ENCODE data around the gene ZNRF2. TPM values are rescaled to one million over a fixed set of nuclear protein-coding genes. Genes with fewer than 3 reads are reported as not detected.

The ZNRF2 gene
- polyA plus RNA-seq, 1 of the 3 experiments (the other 2 are of a cell fraction): 4.0 TPM

DNA sequence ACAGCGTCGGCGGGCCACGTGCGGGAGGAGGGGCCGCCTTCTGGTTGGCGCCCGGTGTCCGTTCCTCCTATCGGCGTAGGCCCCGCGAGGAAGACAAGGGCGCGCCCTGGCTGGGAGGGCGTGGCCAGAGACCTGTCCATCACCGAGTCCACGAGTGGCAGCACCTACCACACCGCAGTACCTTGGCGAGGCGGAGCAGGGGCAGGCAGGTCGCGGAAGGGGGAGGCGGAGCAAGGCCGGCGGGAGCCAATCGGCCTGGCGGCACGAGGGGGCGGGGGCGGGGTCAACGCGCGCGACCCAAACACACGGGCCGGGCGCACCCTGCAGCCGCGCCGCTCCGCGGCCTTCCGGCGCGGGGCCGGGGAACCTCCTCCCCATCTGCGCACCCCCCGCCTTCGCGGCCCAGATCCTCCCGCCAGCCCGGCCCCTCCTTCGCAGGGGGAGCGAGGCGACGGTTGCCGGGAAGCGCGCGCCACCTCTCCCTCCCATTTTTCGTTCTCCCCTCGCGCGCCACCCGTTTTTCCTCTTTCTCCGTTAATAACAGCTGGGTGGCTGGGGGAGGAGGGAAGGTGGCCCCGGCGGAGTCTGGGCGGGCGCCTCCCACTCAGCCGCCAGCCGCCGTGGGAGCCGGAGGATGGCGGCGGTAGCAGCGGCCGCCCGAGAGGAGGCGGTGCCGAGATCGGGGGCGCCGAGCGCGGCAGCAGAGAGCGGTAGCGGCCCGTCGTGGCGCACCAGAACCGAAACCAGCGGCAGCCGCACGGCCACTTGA is at the start of gene ZNRF2 (continued):
- TF ChIP-seq, protein P1, sequence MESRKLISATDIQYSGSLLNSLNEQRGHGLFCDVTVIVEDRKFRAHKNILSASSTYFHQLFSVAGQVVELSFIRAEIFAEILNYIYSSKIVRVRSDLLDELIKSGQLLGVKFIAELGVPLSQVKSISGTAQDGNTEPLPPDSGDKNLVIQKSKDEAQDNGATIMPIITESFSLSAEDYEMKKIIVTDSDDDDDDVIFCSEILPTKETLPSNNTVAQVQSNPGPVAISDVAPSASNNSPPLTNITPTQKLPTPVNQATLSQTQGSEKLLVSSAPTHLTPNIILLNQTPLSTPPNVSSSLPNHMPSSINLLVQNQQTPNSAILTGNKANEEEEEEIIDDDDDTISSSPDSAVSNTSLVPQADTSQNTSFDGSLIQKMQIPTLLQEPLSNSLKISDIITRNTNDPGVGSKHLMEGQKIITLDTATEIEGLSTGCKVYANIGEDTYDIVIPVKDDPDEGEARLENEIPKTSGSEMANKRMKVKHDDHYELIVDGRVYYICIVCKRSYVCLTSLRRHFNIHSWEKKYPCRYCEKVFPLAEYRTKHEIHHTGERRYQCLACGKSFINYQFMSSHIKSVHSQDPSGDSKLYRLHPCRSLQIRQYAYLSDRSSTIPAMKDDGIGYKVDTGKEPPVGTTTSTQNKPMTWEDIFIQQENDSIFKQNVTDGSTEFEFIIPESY (IDR thresholded peaks at IDR 0.05; ENCODE audit: borderline replicate concordance, low read depth): 0 out of 2 replicates have a peak, but pooled peaks have one; percentile 24
- TF ChIP-seq TCF12 (IDR thresholded peaks at IDR 0.05): peak; percentile 59; the same call in 1 of the 2 replicates
- TF ChIP-seq RCOR1 (IDR thresholded peaks at IDR 0.05; ENCODE audit: low read length): peak; percentile 63
- peak; percentile 50; the same call in 1 of the 2 replicates for TF ChIP-seq RXRA (IDR thresholded peaks at IDR 0.05; ENCODE audit: borderline replicate concordance, low read depth)
- peak; percentile 5 to 45; a peak in 2 of 4 replicates for TF ChIP-seq EP300 (IDR thresholded peaks at IDR 0.05; ENCODE audit: borderline replicate concordance in 1 of 2, low read depth in 1 of 2, low read length in 1 of 2)
- TF ChIP-seq TEAD4 (IDR thresholded peaks at IDR 0.05; ENCODE audit: borderline replicate concordance, insufficient read depth): no peak
- TF ChIP-seq POLR2AphosphoS5 (IDR thresholded peaks at IDR 0.05; ENCODE audit: low read depth, low read length): peak; percentile 71
- TF ChIP-seq MEF2A (IDR thresholded peaks at IDR 0.05; ENCODE audit: borderline replicate concordance, low read depth): no peak
- TF ChIP-seq RFX5 (IDR thresholded peaks at IDR 0.05; ENCODE audit: low read length): peak; percentile 74; the same call in 1 of the 2 replicates
- TF ChIP-seq, protein P2, sequence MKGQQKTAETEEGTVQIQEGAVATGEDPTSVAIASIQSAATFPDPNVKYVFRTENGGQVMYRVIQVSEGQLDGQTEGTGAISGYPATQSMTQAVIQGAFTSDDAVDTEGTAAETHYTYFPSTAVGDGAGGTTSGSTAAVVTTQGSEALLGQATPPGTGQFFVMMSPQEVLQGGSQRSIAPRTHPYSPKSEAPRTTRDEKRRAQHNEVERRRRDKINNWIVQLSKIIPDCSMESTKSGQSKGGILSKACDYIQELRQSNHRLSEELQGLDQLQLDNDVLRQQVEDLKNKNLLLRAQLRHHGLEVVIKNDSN (IDR thresholded peaks at IDR 0.05; ENCODE audit: borderline replicate concordance, low read depth): peak; percentile 88; the same call in 1 of the 2 replicates
- no peak for TF ChIP-seq EZH2phosphoT487 (IDR thresholded peaks at IDR 0.05; ENCODE audit: borderline replicate concordance, low read depth)

DNA sequence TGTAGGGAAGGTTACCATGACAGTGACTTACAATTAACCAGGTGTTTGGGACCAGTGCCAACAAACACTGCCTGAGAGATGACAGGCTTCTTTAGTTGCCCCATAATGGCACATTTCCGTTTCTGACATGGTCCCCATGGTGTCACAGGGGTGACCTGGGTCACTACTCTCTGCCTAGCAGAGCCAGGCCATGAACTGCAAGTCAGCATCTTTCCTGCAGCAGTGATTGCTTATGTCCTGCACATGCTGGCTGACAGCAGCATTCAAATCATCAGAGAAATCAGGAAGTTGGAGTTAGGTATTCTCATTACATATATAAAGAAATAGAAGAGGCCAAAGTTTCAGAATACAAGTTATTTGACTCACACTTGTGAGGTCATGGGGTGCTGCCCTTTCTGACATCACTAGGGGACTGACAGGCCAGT is 47.1 kb upstream of the ZNRF2 start:
- H3K27ac ChIP-seq (ENCODE audit: low read depth in 2 of 2, low read length in 1 of 2): no peak overlapping the region
- H3K79me2 ChIP-seq (ENCODE audit: insufficient read depth): no peaks in the 10 kb centered on the region
- no peaks in the 10 kb centered on the region for H3K27me3 ChIP-seq (ENCODE audit: insufficient read depth)
- WGBS (ENCODE audit: low lambda C conversion rate): 20% methylated on average over 1 of the region's 1 CpG
- DNase-seq: no peak
- no peaks in the 10 kb centered on the region; the same call in 1 of the 2 replicates for H3K9me3 ChIP-seq
- H2AFZ ChIP-seq (ENCODE audit: low read depth): no peak overlapping the region
- H3K4me2 ChIP-seq: no peak overlapping the region
- H3K9ac ChIP-seq: no peak overlapping the region
- ChIA-PET CTCF (interaction anchor here (1.2 to 1.3 kb wide), 2 partner anchors 11 to 326 kb away, joined by 4 to 6 read pairs; no protein-coding TSS in a partner anchor), POLR2A (no interaction called here)
- H3K4me3 ChIP-seq (ENCODE audit: low read depth in 2 of 2, low read length in 1 of 2): no peak overlapping the region
- peaks cover 9% of the 10 kb centered on the region for H3F3A ChIP-seq (replicated peaks; ENCODE audit: insufficient read depth)
- no peaks in the 10 kb centered on the region for H3K9me2 ChIP-seq
- peaks cover 0 to 7% of the 10 kb centered on the region in 2 experiments; a peak in 2 of 4 replicates for H3K4me1 ChIP-seq (ENCODE audit: control insufficient read depth in 1 of 2, insufficient read depth in 2 of 2, low read depth in 1 of 2, low read length in 1 of 2)
- no peaks in the 10 kb centered on the region for H3K36me3 ChIP-seq (replicated peaks in 1 of 2; ENCODE audit: control insufficient read depth in 1 of 2, insufficient read depth in 2 of 2, low read length in 1 of 2)
- no peaks in the 10 kb centered on the region for H4K20me1 ChIP-seq (ENCODE audit: insufficient read depth)
- no peak for TF ChIP-seq FOSL2 (IDR thresholded peaks at IDR 0.05; ENCODE audit: borderline replicate concordance, low read depth)
- TF ChIP-seq NFIC (IDR thresholded peaks at IDR 0.05; ENCODE audit: borderline replicate concordance): no peak
- TF ChIP-seq, protein P3, sequence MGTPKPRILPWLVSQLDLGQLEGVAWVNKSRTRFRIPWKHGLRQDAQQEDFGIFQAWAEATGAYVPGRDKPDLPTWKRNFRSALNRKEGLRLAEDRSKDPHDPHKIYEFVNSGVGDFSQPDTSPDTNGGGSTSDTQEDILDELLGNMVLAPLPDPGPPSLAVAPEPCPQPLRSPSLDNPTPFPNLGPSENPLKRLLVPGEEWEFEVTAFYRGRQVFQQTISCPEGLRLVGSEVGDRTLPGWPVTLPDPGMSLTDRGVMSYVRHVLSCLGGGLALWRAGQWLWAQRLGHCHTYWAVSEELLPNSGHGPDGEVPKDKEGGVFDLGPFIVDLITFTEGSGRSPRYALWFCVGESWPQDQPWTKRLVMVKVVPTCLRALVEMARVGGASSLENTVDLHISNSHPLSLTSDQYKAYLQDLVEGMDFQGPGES (IDR thresholded peaks at IDR 0.05; ENCODE audit: low read depth, low read length): no peak
- TF ChIP-seq YY1 (IDR thresholded peaks at IDR 0.05; ENCODE audit: low read depth): no peak
- TF ChIP-seq RCOR1 (IDR thresholded peaks at IDR 0.05; ENCODE audit: low read length): no peak
- TF ChIP-seq, protein P1 (IDR thresholded peaks at IDR 0.05; ENCODE audit: borderline replicate concordance, low read depth): no peak
- TF ChIP-seq RXRA (IDR thresholded peaks at IDR 0.05; ENCODE audit: borderline replicate concordance, low read depth): no peak
- TF ChIP-seq, protein P4, sequence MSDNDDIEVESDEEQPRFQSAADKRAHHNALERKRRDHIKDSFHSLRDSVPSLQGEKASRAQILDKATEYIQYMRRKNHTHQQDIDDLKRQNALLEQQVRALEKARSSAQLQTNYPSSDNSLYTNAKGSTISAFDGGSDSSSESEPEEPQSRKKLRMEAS (IDR thresholded peaks at IDR 0.05; ENCODE audit: low read depth): no peak
- no peak for TF ChIP-seq MXI1 (IDR thresholded peaks at IDR 0.05; ENCODE audit: low read depth, low read length)
- TF ChIP-seq, protein P5, sequence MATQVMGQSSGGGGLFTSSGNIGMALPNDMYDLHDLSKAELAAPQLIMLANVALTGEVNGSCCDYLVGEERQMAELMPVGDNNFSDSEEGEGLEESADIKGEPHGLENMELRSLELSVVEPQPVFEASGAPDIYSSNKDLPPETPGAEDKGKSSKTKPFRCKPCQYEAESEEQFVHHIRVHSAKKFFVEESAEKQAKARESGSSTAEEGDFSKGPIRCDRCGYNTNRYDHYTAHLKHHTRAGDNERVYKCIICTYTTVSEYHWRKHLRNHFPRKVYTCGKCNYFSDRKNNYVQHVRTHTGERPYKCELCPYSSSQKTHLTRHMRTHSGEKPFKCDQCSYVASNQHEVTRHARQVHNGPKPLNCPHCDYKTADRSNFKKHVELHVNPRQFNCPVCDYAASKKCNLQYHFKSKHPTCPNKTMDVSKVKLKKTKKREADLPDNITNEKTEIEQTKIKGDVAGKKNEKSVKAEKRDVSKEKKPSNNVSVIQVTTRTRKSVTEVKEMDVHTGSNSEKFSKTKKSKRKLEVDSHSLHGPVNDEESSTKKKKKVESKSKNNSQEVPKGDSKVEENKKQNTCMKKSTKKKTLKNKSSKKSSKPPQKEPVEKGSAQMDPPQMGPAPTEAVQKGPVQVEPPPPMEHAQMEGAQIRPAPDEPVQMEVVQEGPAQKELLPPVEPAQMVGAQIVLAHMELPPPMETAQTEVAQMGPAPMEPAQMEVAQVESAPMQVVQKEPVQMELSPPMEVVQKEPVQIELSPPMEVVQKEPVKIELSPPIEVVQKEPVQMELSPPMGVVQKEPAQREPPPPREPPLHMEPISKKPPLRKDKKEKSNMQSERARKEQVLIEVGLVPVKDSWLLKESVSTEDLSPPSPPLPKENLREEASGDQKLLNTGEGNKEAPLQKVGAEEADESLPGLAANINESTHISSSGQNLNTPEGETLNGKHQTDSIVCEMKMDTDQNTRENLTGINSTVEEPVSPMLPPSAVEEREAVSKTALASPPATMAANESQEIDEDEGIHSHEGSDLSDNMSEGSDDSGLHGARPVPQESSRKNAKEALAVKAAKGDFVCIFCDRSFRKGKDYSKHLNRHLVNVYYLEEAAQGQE (IDR thresholded peaks at IDR 0.05; ENCODE audit: low read depth, low read length): no peak
- no peak for TF ChIP-seq MEF2A (IDR thresholded peaks at IDR 0.05; ENCODE audit: borderline replicate concordance, low read depth)
